ENCODE data around the gene DRG1. TPM values are rescaled to one million over a fixed set of nuclear protein-coding genes. Genes with fewer than 3 reads are reported as not detected.
A peak's percentile ranks its signal among the peaks of the same experiment; 100 is the strongest.

DRG1 gene
- total RNA-seq, 6 donors from 2014 or later = 32.8 to 49.3 (median 44.0) TPM

DNA sequence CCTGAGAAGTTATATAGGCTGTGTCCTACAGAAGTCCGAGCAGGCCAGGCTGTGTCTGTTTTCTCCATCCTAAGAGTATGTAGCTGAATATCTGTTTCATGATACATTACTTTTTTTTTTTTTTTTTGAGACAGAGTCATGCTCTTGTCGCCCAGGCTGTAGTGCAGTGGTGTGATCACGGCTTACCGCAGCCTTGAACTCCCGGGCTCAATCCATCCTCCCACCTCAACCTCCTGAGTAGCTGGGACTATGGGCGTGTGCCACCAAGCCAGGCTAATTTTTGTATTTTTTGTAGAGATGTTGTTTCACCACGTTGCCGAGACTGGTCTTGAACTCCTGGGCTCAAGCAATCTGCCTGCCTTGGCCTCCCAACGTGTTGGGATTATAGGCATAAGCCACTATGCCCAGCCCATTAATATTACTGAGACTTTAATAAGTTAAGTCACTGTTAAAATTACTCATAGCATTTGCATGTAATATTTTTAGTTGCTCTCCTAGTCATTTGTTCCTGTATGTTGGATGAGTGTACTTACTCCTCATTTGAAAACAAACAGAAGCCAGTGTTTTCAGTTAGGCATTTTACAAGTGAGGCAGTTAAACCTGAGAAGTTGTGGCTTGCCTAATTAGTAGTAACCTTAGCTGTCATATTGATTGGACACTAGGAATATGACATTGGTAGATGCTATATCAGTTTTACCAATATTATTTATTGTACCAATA, 26.1 kb downstream of the DRG1 start:
- H3K27me3 ChIP-seq = no peaks in the 10 kb centered on the region
- no peak overlapping the region for H3K4me3 ChIP-seq
- DNase-seq (no peak), ATAC-seq (ENCODE audit: low FRiP score in 2 of 2) (no peak)
- H3K36me3 ChIP-seq = peaks cover 37 to 99% (median 82%) of the 10 kb centered on the region in 4 donors
- no peaks in the 10 kb centered on the region for H3K9me3 ChIP-seq
- TF ChIP-seq, protein P1, sequence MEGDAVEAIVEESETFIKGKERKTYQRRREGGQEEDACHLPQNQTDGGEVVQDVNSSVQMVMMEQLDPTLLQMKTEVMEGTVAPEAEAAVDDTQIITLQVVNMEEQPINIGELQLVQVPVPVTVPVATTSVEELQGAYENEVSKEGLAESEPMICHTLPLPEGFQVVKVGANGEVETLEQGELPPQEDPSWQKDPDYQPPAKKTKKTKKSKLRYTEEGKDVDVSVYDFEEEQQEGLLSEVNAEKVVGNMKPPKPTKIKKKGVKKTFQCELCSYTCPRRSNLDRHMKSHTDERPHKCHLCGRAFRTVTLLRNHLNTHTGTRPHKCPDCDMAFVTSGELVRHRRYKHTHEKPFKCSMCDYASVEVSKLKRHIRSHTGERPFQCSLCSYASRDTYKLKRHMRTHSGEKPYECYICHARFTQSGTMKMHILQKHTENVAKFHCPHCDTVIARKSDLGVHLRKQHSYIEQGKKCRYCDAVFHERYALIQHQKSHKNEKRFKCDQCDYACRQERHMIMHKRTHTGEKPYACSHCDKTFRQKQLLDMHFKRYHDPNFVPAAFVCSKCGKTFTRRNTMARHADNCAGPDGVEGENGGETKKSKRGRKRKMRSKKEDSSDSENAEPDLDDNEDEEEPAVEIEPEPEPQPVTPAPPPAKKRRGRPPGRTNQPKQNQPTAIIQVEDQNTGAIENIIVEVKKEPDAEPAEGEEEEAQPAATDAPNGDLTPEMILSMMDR (IDR thresholded peaks at IDR 0.05) = no peak
- no peak for TF ChIP-seq POLR2A (IDR thresholded peaks at IDR 0.05)
- TF ChIP-seq EP300 (IDR thresholded peaks at IDR 0.05) = no peak
- no peak for TF ChIP-seq POLR2AphosphoS5 (IDR thresholded peaks at IDR 0.05)
- WGBS, 2 donors = 90 to 97% methylated on average over 9 of the region's 9 CpGs
- no peak overlapping the region for H3K27ac ChIP-seq
- H3K4me1 ChIP-seq = no peaks in the 10 kb centered on the region

DNA sequence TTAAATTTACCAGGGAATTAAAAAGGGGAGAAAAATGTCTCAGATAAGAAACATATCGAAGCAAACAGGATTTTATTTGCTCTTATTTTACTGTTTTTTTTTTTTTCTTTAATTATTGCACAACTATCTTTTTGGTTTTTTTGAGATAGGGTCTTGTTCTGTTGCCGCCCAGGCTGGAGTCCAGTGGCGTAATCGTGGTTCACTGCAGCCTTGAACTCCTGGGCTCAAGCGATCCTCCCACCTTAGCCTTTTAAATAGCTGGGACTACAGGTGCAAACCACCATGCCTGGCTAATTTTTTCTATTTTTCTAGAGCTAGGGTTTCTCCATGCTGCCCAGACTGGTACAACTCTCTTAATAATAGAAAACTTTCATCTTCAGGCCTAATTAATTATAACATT, 32.5 kb downstream of the DRG1 start:
- no peak overlapping the region for H3K4me3 ChIP-seq
- WGBS, 2 donors = 91 to 92% methylated on average over 5 of the region's 5 CpGs
- DNase-seq = no peak
- H3K27ac ChIP-seq = no peak overlapping the region
- H3K4me1 ChIP-seq = no peaks in the 10 kb centered on the region
- no peaks in the 10 kb centered on the region for H3K27me3 ChIP-seq
- TF ChIP-seq POLR2A (IDR thresholded peaks at IDR 0.05) (no peak), EP300 (IDR thresholded peaks at IDR 0.05) (no peak), POLR2AphosphoS5 (IDR thresholded peaks at IDR 0.05) (no peak)
- TF ChIP-seq, protein P1 (IDR thresholded peaks at IDR 0.05) = no peak
- peaks cover 35 to 98% (median 78%) of the 10 kb centered on the region in 4 donors for H3K36me3 ChIP-seq
- H3K9me3 ChIP-seq = no peaks in the 10 kb centered on the region
- no peak for ATAC-seq (ENCODE audit: low FRiP score in 2 of 2)

DNA sequence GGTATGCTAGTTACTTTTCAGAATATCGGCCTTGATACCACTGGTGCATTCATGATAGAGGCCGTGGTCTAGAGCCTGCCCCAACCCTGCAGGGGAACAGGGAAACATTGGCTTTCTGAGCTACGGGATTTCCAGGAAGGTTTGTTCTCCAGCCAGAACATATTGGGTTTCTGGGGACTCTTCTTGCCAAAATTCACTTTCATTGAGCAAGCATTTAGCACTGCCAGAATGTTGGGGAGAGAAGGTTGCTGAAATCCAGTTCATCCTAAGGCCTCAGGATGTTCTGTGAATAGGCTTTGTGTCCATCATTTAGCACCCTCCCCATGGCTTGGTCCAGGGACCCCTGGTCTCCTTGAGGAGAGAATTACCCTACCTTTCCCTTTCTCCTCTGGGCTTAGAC, 36.7 kb downstream of the DRG1 start:
- Histone ChIP-seq H3K9me3 (no peaks in the 10 kb centered on the region), H3K27me3 (no peaks in the 10 kb centered on the region), H3K36me3 (peaks cover 39 to 100% (median 81%) of the 10 kb centered on the region in 4 donors), H3K27ac (no peak overlapping the region), H3K4me3 (no peak overlapping the region), H3K4me1 (no peaks in the 10 kb centered on the region)
- 86 to 97% methylated on average over 1 to 3 of the region's 3 CpGs for WGBS, 2 donors
- no peak for DNase-seq
- ATAC-seq (ENCODE audit: low FRiP score in 2 of 2) = no peak
- no peak for TF ChIP-seq POLR2AphosphoS5 (IDR thresholded peaks at IDR 0.05)
- TF ChIP-seq EP300 (IDR thresholded peaks at IDR 0.05) = no peak

DNA sequence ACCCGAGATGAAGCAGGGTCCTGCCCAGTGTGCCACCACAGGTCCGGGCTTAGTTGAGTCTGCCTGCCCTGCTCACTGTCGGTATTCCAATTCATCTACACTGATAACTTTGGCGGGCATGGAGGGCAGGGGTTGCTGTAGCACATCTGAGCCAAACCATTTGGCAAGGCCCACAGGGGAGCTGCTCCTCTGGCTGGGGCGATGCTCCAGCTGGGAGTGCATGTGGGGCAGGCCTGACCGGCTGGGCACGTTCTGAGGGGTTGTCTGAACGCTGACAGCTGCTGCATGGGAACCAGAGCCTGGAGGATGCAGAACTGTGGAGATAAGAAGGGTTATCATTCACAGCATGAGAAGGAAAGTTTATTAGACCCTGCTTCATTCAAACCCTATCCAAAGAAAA, 40.4 kb downstream of the DRG1 start:
- Histone ChIP-seq H3K9me3 (no peaks in the 10 kb centered on the region), H3K4me3 (no peak overlapping the region), H3K27me3 (no peaks in the 10 kb centered on the region), H3K27ac (no peak overlapping the region), H3K36me3 (peaks cover 36 to 99% (median 80%) of the 10 kb centered on the region in 4 donors), H3K4me1 (no peaks in the 10 kb centered on the region)
- DNase-seq (peak in 1 of 2 donors; percentile 52), ATAC-seq (ENCODE audit: low FRiP score in 2 of 2) (no peak)
- TF ChIP-seq, protein P1 (IDR thresholded peaks at IDR 0.05) = no peak
- TF ChIP-seq POLR2AphosphoS5 (IDR thresholded peaks at IDR 0.05) (no peak), POLR2A (IDR thresholded peaks at IDR 0.05) (no peak), EP300 (IDR thresholded peaks at IDR 0.05) (no peak)
- 82 to 93% methylated on average over 4 to 8 of the region's 8 CpGs for WGBS, 2 donors

DNA sequence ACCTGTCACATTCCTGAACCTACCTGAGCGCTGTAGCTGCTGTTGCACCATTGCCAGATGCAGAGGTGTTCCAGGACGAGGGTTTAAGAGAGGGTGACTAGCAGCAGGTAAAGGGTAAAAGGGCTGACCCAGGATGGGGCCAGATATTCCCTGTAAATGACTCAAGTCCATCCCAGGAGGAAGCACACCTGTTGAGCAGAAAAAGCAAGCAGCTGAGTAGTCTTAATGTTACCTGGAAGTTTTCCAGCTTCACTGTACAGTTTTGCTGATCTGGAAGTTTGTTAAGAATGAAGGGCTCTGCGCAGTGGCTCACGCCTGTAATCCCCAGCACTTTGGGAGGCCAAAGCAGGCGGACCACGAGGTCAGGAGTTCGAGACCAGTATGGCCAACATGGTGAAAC, 41.3 kb downstream of the DRG1 start:
- Histone ChIP-seq H3K36me3 (peaks cover 30 to 99% (median 79%) of the 10 kb centered on the region in 4 donors), H3K4me3 (no peak overlapping the region), H3K27ac (no peak overlapping the region), H3K9me3 (no peaks in the 10 kb centered on the region), H3K4me1 (no peaks in the 10 kb centered on the region), H3K27me3 (no peaks in the 10 kb centered on the region)
- WGBS, 2 donors = 90 to 91% methylated on average over 7 of the region's 7 CpGs
- DNase-seq (no peak), ATAC-seq (ENCODE audit: low FRiP score in 2 of 2) (no peak)
- TF ChIP-seq POLR2A (IDR thresholded peaks at IDR 0.05) = no peak
- TF ChIP-seq, protein P1 (IDR thresholded peaks at IDR 0.05) = no peak
- TF ChIP-seq POLR2AphosphoS5 (IDR thresholded peaks at IDR 0.05) = no peak
- no peak for TF ChIP-seq EP300 (IDR thresholded peaks at IDR 0.05)
